B cell (primary cell): ENCODE results near the gene PSME3. TPM values are rescaled to one million over a fixed set of nuclear protein-coding genes. Genes with fewer than 3 reads are reported as not detected.
"Not testable (repeated sequence)": the region's sequence is repeated elsewhere in the genome, so short reads cannot be mapped to it uniquely, and the experiment has no call there.

Source experiments
- ATAC-seq: fragments of 200-7000 bp; cut with Tn5 transposase; one replicate; pipeline ENCODE4 v1.10.0; 2021; ENCODE audit warnings: low read depth, mild to moderate bottlenecking, moderate number of reproducible peaks, moderate library complexity
- CTCF ChIA-PET: fragments of 350-600 bp; sonication (Branson Sonifier 250); formaldehyde crosslinking; loops from one replicate; lab custom pipeline; 2021; ENCODE audit warnings: antibody characterized with exemption, inconsistent platforms; lab: Charles Lee
- POLR2A ChIA-PET: fragments of 350-600 bp; sonication (Branson Sonifier 250); formaldehyde crosslinking; loops from one replicate; lab custom pipeline; 2021; ENCODE audit warnings: antibody characterized with exemption; lab: Charles Lee
- DNase-seq: peaks from one replicate; pipeline ENCODE4 v3.0.0; 2013
- H2AFZ ChIP-seq: 2 replicates; pipeline ENCODE4 v1.6.1; 2012; ENCODE audit warnings: mild to moderate bottlenecking, low read depth, low read length; ENCODE audit not compliant: insufficient read depth, poor library complexity, severe bottlenecking
- H3K27ac ChIP-seq, 2 donors: 1 replicate in 1 of 2; 2 replicates in 1 of 2; pipeline ENCODE4 v1.5.1; 2012 to 2013; ENCODE audit warnings: low read length in 2 of 2, mild to moderate bottlenecking in 2 of 2, moderate library complexity in 1 of 2
- H3K27me3 ChIP-seq, 4 experiments: fragments of 200-600 bp in 1 of 4; sonication (generic) in 1 of 4; replicated peaks in 1 of 4; 1 replicate in 2 of 4; 2 replicates in 2 of 4; pipeline versions ENCODE4 v1.6.1 to v1.7.0; 2013 to 2016; ENCODE audit warnings: low read length in 3 of 4, mild to moderate bottlenecking in 2 of 4, mixed read lengths in 1 of 4, moderate library complexity in 1 of 4; ENCODE audit not compliant: insufficient read depth in 4 of 4, control insufficient read depth in 3 of 4; ENCODE audit errors: control extremely low read depth in 1 of 4
- H3K36me3 ChIP-seq, 2 experiments: replicated peaks in 1 of 2; 1 replicate in 1 of 2; 2 replicates in 1 of 2; pipeline versions ENCODE4 v1.6.1 to v1.7.1; 2013; ENCODE audit warnings: low read length in 1 of 2; ENCODE audit not compliant: insufficient read depth in 2 of 2, control insufficient read depth in 1 of 2; ENCODE audit errors: control extremely low read depth in 1 of 2, extremely low read depth in 1 of 2
- H3K4me1 ChIP-seq, 2 donors: fragments of 200-600 bp in 1 of 2; sonication (generic) in 1 of 2; 1 replicate in 1 of 2; 2 replicates in 1 of 2; pipeline versions ENCODE4 v1.5.1 to v1.6.1; 2013 to 2017; ENCODE audit warnings: low read length in 2 of 2; ENCODE audit not compliant: control insufficient read depth in 2 of 2, insufficient read depth in 2 of 2
- H3K4me2 ChIP-seq: replicated peaks from 2 replicates; pipeline ENCODE3; 2012; ENCODE audit warnings: mild to moderate bottlenecking, low read depth, low read length; ENCODE audit not compliant: poor library complexity, severe bottlenecking
- H3K4me3 ChIP-seq, 5 experiments: fragments of 200-600 bp in 1 of 5; sonication (generic) in 1 of 5; 1 replicate in 3 of 5; 2 replicates in 2 of 5; pipeline versions ENCODE4 v1.5.1 to v1.7.0; 2011 to 2016; ENCODE audit warnings: low read length in 4 of 5, mild to moderate bottlenecking in 4 of 5, low read depth in 2 of 5, control low read depth in 1 of 5, moderate library complexity in 1 of 5; ENCODE audit not compliant: insufficient read depth in 1 of 5; ENCODE audit errors: control extremely low read depth in 1 of 5, extremely low read depth in 1 of 5
- H3K79me2 ChIP-seq: fragments of 200-600 bp; sonication (generic); one replicate; pipeline ENCODE4 v1.6.0; 2016; ENCODE audit warnings: low read length; ENCODE audit not compliant: control insufficient read depth, insufficient read depth
- H3K9ac ChIP-seq: fragments of 200-600 bp; sonication (generic); 2 replicates; pipeline ENCODE4 v1.6.1; 2017; ENCODE audit warnings: mild to moderate bottlenecking, low read length, moderate library complexity
- H3K9me3 ChIP-seq, 3 donors: one replicate each; pipeline versions ENCODE4 v1.6.1 to v1.7.1; 2013; ENCODE audit warnings: low read length in 2 of 3; ENCODE audit not compliant: control insufficient read depth in 2 of 3, insufficient read depth in 1 of 3; ENCODE audit errors: control extremely low read depth in 1 of 3
- H4K20me1 ChIP-seq: 2 replicates; pipeline ENCODE4 v1.6.0; 2012; ENCODE audit warnings: mild to moderate bottlenecking, low read length; ENCODE audit not compliant: insufficient read depth, control insufficient read depth, poor library complexity, severe bottlenecking
- H3K27ac Mint-ChIP-seq: one replicate; pipeline ENCODE4 v1.8.0; 2021; ENCODE audit warnings: mixed read lengths
- H3K27me3 Mint-ChIP-seq: one replicate; pipeline ENCODE4 v1.8.0; 2021; ENCODE audit warnings: mixed read lengths
- H3K4me1 Mint-ChIP-seq: one replicate; pipeline ENCODE4 v1.8.0; 2021; ENCODE audit warnings: mixed read lengths
- H3K4me3 Mint-ChIP-seq: one replicate; pipeline ENCODE4 v1.8.0; 2021; ENCODE audit warnings: mixed read lengths
- H3K9me3 Mint-ChIP-seq: one replicate; pipeline ENCODE4 v1.8.0; 2022; ENCODE audit warnings: mixed read lengths; ENCODE audit not compliant: insufficient read depth
- EZH2 ChIP-seq: IDR thresholded peaks from 2 replicates; pipeline ENCODE4 v1.6.1; 2012; ENCODE audit warnings: borderline replicate concordance, low read depth, mild to moderate bottlenecking, moderate library complexity, low read length; ENCODE audit not compliant: insufficient read depth, poor library complexity, severe bottlenecking
- WGBS: methylation state at CpG from one replicate; pipeline ENCODE4 v1.1.5; 2013; ENCODE audit warnings: missing lambda C conversion rate; ENCODE audit not compliant: insufficient coverage; 5-methylcytosine and 5-hydroxymethylcytosine counted together
- intact Hi-C: fragments of 100-400 bp; cut with micrococcal nuclease; formaldehyde crosslinking; loops from one replicate; pipeline ENCODE4 v1.10.0; 2022
- polyA plus RNA-seq: library from polyadenylated mRNA; depleted of rRNA; stranded (reverse); fragments of >200 nt; gene quantifications from 2 replicates; pipeline ENCODE4 v1.2.3, GENCODE V29; 2012
- total RNA-seq, 2 donors: library from RNA; stranded (reverse); fragments of 120-200 nt in 1 of 2; gene quantifications; 1 replicate in 1 of 2; 2 replicates in 1 of 2; pipeline versions ENCODE4 v1.2.3 to v1.2.4, GENCODE V29; 2013 to 2022
- TF ChIP-seq, protein P1 (sequence below): fragments of 200-600 bp; IDR thresholded peaks from one replicate; pipeline ENCODE4 v1.8.0; 2022; ENCODE audit warnings: antibody characterized with exemption, mild to moderate bottlenecking

The PSME3 gene
- total and polyA plus RNA-seq, 2 donors (not counting 1 experiment from before 2014, with no cell fraction given), result 43.4 to 76.2 TPM

DNA sequence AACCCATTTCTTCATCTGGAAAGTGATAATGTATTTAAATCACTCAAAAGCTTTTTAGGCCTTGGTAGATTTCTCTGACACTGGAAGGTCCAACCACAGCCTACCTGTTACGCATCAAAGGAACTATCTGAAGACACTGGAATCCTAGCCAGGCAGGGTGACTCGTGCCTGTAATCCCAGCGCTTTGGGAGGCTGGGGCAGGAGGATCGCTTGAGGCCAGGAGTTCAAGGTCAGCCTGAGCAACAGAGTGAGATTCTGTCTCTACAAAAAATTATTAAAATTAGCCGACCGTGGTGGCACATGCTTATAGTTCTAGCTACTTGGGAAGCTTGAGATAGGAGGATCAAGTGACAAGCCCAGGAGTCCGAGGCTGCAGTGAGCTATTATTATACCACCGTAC lies 49.0 kb downstream of the PSME3 start:
- ChIA-PET CTCF (no interaction called here), POLR2A (no interaction called here)
- intact Hi-C loops, result no loop called here
- Histone ChIP-seq H3K4me1 (peaks cover 0 to 6% of the 10 kb centered on the region in 2 donors), H3K79me2 (no peaks in the 10 kb centered on the region), H3K4me3 (no peak overlapping the region), H3K36me3 (no peaks in the 10 kb centered on the region), H3K9ac (no peak overlapping the region), H2AFZ (no peak overlapping the region), H4K20me1 (no peaks in the 10 kb centered on the region), H3K27me3 (peaks cover 0 to 6% (median 0%) of the 10 kb centered on the region in 4 experiments), H3K27ac (no peak overlapping the region), H3K9me3 (no peaks in the 10 kb centered on the region), H3K4me2 (no peak overlapping the region)
- ATAC-seq, result no peak
- H3K4me1 Mint-ChIP-seq, result peaks cover 3% of the 10 kb centered on the region
- 92% methylated on average over 8 of the region's 8 CpGs for WGBS
- H3K4me3 Mint-ChIP-seq, result no peak overlapping the region
- H3K27ac Mint-ChIP-seq, result no peak overlapping the region
- H3K9me3 Mint-ChIP-seq, result no peaks in the 10 kb centered on the region
- H3K27me3 Mint-ChIP-seq, result peaks cover 25% of the 10 kb centered on the region
- no peak for DNase-seq
- TF ChIP-seq EZH2, result no peak
- TF ChIP-seq, protein P1, sequence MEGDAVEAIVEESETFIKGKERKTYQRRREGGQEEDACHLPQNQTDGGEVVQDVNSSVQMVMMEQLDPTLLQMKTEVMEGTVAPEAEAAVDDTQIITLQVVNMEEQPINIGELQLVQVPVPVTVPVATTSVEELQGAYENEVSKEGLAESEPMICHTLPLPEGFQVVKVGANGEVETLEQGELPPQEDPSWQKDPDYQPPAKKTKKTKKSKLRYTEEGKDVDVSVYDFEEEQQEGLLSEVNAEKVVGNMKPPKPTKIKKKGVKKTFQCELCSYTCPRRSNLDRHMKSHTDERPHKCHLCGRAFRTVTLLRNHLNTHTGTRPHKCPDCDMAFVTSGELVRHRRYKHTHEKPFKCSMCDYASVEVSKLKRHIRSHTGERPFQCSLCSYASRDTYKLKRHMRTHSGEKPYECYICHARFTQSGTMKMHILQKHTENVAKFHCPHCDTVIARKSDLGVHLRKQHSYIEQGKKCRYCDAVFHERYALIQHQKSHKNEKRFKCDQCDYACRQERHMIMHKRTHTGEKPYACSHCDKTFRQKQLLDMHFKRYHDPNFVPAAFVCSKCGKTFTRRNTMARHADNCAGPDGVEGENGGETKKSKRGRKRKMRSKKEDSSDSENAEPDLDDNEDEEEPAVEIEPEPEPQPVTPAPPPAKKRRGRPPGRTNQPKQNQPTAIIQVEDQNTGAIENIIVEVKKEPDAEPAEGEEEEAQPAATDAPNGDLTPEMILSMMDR, result no peak

DNA sequence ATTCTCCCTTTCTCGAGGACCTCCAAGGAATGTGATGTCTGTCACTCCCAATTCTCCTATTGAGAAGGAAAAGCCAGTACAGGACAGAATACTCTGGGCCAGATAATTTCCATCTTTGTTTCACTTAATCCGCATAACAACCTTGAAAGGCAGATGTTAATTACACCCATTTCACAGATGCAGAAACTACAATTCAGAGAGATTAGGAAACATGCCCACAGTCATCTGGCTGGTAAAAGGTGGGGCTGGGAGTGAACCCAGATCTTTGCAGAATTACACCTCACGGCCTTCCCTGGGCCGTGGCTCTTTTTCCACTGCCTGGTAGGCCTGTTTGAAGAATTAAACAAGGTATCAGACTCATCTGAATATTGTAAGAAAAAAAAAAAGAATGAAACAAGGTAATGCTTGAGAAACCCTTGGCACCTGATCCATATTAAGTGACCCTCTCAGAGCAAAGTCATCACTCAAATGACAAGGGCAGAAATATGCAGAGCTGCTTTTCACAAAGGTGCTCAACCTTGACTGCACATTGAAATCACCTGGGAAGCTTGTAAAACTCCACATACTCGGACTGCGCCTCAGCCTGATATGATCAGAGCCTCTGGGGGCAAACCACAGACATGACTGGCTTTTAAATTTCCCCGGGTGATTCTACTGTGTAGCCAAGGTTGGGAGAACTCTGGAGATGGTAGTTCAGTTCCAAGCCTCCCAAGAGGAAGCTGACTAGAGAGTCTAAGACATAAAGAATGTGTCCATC lies 50.8 kb downstream of the PSME3 start:
- TF ChIP-seq, protein P1, result no peak
- no peak for TF ChIP-seq EZH2
- intact Hi-C loops, result no loop called here

DNA sequence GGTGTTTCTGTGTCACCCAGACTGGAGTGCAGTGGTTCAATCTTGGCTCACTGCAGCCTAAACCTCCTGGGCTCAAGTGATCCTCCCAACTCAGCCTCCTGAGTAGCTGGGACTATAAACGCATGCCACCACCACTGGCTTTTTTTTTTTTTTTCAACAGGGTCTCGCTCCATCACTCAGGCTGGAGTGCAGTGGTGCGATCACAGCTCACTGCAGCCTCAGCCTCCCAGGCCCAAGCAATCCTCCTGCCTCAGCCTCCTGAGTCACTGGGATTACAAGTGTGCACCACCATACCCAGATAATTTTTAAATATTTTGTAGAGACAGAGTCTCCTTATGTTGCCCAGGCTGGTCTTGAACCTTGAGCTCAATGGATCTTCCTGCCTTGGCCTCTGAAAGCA lies 52.6 kb downstream of the PSME3 start:
- H3K27ac Mint-ChIP-seq, DNase-seq, H3K9me3 Mint-ChIP-seq, H3K4me3 ChIP-seq, H3K4me3 Mint-ChIP-seq, H3K27me3 ChIP-seq, H3K27ac ChIP-seq, intact Hi-C loops, H3K9ac ChIP-seq, ATAC-seq, POLR2A ChIA-PET, H3K9me3 ChIP-seq, H3K4me1 ChIP-seq, H2AFZ ChIP-seq, H3K36me3 ChIP-seq, H3K4me1 Mint-ChIP-seq, H3K4me2 ChIP-seq, CTCF ChIA-PET, H4K20me1 ChIP-seq, H3K79me2 ChIP-seq: not testable (repeated sequence)
- H3K27me3 Mint-ChIP-seq, result peaks cover 10% of the 10 kb centered on the region
- 92% methylated on average over 1 of the region's 3 CpGs for WGBS

More for the DNA sequence above, 50.8 kb downstream of the PSME3 start:
- DNase-seq, result no peak
- Histone ChIP-seq H2AFZ (no peak overlapping the region), H3K4me1 (peaks cover 0 to 6% of the 10 kb centered on the region in 2 donors), H3K9me3 (no peaks in the 10 kb centered on the region), H3K27me3 (no peaks in the 10 kb centered on the region), H3K4me3 (no peak overlapping the region), H3K4me2 (no peak overlapping the region), H4K20me1 (no peaks in the 10 kb centered on the region), H3K9ac (no peak overlapping the region), H3K79me2 (no peaks in the 10 kb centered on the region), H3K27ac (no peak overlapping the region), H3K36me3 (no peaks in the 10 kb centered on the region)
- no peak overlapping the region for H3K27ac Mint-ChIP-seq
- H3K4me3 Mint-ChIP-seq, result no peak overlapping the region
- peaks cover 10% of the 10 kb centered on the region for H3K27me3 Mint-ChIP-seq
- H3K9me3 Mint-ChIP-seq, result no peaks in the 10 kb centered on the region
- ChIA-PET POLR2A (no interaction called here), CTCF (interaction anchor here (0.6 kb wide), 1 partner anchor 43 kb away, joined by 3 read pairs; no protein-coding TSS in a partner anchor)
- peaks cover 3% of the 10 kb centered on the region for H3K4me1 Mint-ChIP-seq
- ATAC-seq, result no peak
- 100% methylated on average over 3 of the region's 7 CpGs for WGBS
